GM10847 (cell line): ENCODE results near the gene DRAM1.

Experiments
- POLR2A ChIP-seq: IDR thresholded peaks from 2 replicates; pipeline ENCODE4 v1.6.1; 2011; ENCODE audit not compliant: insufficient read length; ENCODE audit errors: extremely low read depth

DRAM1 gene

DNA sequence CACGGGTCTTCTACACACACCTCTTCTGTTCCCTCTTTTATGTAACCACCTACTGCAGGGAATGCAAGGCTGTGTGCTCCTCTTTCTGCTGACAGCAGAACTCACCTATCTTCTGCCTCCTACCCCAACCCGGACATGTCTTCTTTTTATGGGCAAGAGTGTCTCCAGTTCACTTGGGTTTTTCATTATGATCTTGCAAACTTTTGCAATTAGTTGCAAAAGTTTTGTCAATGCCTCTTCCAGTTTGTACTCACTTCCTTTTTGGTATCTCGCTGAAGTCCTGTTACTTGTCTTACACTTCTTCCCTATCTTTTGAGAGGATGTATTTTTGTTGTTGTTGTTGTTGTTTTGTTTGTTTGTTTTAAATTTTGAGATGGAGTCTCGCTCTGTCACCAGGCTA, 50.6 kb downstream of the DRAM1 start:
- no peak for TF ChIP-seq POLR2A

DNA sequence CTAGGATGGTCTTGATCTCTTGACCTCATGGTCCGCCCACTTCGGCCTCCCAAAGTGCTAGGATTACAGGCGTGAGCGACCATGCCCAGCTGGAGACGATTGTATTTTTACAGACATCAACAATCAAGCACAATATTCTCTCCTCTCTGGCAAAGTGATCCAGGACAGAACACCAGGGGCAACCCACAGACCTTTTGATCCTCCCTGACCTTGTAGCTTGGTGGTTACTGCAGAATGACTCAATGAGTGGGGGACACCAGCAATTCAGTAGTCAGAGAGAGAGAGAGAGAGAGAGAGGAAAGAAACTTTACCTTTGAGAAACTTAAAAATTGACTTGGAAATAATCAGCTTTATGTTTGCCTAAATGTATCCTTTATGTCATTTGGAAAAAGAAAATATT, 51.2 kb downstream of the DRAM1 start:
- TF ChIP-seq POLR2A, result no peak

DNA sequence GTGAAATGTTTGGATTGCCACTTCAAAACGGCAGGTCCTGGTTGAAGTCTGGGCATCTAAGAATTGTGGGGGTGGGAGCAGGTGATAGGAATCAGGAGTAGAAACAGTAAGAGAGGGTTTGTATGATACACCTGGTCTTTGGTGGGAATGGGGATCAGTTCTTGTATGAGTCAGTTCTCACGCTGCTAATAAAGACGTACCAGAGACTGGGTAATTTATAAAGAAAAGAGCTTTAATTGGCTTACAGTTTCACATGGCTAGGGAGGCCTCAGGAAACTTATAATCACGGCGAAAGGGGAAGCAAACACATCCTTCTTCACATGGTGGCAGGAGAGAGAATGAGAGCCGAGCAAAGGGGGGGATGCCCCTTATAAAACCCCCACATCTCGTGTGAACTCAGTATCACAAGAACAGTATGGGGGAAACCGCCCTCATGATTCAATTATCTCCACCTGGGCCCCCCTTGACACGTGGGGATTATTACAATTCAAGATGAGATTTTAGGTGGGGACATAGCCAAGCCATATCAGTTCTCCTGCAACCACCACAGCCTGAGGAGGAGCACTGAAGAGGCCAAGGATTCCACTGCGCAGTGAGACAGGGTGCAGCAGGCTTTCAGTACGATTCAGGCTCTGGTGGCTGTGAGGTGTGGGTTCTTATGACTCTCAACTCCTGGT, 52.1 kb downstream of the DRAM1 start:
- TF ChIP-seq POLR2A, result peak; percentile 23

DNA sequence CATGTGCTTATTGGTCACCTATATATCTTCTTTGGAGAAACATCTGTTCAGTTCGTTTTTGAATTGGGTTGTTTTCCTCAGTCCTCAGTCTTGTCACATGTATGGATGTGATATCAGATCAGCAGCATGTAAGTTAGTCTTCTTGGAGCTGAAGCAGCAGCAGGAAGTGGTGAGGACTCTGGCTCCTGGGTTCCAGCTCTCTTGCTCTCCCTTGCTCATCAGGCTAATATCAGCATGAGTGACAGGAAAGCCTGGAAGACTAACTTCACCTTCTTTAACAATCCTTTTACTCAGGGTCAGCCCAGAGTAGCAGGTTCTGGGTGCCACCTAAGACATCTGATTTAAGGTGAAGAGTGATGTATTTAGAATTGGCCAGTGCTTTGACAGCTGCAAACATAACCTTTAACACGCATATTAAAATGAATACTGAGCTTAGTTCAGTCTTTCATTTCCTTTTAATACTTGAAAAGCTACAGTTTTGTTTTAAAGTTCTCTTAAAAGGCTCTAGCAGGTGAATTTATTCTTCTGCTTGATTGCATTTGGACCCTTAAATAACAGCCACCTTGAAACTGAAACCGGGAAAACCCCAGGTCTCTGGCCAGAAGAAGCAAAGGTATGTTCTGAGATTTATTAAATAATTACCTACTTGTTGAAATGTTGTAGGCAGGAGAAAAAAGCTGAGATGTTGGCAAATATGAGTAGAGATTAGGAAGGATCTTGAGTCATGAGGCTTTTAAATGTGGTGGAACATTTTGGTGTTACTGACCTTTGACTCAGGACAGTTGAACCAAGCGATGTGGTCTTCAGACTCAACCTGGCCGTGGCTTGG, 54.3 kb downstream of the DRAM1 start:
- no peak for TF ChIP-seq POLR2A

DNA sequence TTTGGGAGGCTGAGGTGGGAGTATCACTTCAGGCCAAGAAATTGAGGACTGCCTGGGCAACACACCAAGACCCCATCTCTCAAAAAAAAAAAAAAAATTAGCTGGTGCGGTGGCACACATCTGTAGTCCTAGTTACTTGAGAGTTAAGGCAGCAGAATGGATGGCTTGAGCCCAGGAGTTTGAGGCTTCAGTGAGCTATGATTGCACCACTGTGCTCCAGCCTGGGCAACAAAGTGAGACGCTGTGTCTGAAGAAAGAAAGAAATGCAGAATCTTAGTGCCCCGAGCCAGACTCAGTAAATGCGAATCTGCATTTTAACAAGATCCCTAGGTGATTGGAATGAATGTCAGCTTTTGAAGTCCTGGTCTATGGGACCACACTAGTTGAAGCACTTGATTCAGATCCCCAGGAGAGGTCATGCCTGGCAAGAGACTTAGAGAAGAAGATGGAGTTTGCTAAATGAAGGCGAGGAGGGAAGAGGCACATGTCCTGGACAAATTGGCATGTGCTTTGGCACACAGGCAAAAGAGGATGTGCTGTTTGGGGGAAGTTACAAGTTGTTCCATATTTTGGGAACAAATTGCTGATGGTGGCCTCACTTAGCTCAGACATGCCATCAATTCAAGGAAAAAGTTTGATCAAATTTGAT, 56.6 kb downstream of the DRAM1 start:
- TF ChIP-seq POLR2A, result no peak

DNA sequence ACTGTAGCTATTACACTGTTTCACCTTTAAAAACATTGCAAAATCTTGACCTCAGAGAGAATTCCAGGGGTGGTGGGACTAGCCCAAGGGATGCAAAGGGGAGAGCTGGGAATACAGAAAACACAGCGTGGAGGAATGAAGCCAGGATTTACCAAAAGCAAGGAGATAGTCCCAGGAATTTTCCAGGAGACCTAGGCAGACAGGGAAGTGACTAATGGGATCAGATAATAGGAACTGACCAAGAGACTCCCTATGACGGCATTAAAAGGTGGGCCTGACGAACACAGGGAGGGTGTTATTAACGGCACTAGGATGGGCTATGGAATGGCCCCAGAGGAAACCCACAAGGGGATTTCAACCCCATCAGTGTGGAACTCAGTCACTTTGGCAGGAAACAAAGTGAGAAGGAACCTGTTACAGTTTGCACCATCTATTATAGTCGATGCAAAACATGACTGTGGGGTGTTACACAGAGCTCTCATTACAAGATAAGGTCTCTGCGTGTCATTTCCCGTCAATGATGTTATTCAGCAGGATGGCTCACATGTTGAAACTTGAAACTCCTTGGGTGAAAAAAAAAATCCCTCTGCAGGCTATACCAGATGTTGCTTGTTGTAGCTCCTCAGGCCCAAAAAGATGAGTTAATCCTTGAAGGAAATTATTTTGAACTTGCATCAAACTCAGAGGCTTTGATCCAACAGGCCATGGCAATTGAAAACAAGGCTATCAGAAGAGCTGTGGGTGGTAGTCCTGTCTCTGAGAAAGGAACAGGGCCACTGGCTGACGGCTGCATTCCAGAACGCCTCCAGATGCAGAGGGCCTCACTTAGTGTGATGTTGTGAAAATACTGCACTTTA, 58.7 kb downstream of the DRAM1 start:
- no peak for TF ChIP-seq POLR2A

DNA sequence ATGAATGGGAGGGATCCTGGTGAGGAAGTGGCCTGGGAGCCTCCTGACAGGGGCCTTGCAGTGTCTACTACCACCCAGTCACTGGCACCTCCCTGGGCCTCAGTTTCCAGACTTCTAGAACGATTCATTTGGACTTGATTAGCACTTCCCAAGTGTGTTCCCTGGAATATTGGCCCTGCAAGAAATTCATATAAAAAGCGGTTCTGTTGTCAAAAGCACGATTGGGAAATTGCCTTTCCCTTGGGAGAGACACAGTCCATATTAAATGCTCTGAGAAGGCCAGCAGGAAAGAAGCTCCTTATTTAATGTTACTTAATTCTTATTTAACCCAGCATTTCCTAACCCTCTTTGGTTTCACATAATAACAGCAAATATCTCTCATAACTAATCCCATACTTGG, 61.9 kb downstream of the DRAM1 start:
- no peak for TF ChIP-seq POLR2A

DNA sequence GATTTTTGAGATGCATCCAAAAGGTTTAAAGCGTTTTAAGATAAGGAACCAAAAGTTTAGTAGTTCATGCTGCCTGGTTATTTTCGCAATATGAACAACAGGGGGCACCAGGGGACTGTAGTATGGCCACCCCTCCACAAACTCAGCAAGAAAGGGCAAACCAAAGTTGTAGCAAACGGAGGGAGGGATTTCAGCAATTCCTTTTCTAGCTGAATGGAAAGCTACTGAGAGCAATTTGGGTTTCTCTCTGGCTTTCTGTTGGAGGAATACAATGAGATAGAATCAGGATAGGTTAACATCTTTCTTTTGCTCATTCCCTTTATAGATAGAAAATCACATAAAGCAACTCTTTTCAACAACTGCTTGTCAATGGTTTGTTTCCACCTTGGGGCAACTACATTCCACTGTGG, 62.5 kb downstream of the DRAM1 start:
- TF ChIP-seq POLR2A, result no peak

DNA sequence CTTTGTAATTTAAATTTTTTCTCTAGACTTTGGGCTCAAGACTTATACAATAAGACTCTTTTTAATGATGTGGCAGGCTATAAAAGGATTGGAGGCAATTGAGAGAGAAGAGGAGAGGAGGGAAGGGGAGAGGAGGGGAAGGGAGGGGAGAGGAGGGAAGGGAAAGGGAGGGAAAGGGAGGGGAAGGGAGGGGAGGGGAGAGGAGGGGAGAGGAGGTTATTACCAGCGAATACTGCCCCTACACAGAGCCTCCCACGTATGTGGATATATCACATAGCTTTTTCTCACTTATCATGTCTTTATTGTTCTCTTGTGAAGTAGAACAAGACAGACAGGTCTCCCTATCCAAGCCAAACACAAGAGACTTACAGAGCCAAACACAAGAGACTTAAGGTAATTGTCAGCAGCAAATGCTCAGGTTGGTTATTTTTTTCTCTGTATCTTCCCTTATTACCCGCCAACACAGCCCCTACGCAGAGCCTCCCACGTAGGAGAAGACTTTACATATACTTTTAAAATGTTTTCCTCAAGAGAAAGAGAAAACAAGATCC, 63.1 kb downstream of the DRAM1 start:
- TF ChIP-seq POLR2A, result no peak

DNA sequence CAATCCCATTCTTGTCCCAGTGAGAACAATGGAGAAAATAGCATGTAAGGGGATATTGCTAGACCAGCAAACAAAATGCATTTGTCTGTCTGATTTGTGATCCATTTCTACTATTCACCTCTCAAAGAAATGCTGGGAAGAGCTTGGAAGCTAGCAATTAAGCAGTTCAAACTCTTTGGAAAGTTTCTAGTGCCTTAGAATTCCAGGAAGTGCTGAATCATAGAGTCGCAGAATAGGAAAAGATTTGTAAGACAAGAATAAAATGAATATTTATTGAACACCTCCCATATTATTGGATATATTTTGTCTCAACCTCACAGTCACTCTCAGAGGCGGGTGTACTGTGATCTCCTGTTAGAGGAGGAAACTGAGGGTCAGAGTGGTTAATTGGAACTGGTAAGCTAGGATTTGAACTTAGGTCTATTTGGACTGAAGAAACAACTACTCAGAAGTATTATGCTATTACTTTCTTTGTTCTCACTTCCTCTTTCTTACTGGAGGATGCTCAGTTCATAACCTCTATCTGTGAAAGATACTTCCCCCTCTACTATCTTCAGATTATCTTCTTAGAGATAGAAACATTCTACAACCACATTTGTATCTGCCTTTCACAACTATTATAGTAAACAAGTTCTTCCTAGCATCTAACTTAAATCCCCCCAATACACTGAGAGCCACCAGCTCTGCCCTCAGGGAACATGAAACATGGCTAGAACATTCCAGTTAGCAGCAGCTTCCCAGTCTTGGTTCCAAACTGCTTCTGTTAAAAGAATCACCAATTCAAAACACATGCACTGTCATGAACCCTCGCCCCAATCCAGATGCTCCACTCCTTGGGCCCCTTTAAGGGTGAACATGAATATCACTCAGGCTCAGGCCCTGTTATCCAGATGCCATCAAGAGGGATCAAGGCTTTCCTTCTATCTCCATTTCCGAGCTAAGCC, 64.2 kb downstream of the DRAM1 start:
- TF ChIP-seq POLR2A, result no peak

DNA sequence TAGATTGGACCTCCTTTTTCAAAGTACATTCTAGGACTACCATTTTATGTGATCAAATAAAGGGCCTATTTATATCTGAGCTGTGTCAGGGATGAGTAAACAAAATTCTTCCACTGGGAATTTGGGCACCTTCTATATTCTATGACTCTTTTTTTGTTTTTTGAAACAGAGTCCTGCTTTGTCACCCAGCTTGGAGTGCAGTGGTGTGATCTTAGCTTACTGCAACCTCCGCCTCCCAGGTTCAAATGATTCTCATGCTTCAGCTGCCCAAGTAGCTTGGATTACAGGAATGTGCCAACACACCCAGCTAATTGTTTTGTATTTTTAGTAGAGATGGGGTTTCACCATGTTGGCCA, 64.8 kb downstream of the DRAM1 start:
- no peak for TF ChIP-seq POLR2A

DNA sequence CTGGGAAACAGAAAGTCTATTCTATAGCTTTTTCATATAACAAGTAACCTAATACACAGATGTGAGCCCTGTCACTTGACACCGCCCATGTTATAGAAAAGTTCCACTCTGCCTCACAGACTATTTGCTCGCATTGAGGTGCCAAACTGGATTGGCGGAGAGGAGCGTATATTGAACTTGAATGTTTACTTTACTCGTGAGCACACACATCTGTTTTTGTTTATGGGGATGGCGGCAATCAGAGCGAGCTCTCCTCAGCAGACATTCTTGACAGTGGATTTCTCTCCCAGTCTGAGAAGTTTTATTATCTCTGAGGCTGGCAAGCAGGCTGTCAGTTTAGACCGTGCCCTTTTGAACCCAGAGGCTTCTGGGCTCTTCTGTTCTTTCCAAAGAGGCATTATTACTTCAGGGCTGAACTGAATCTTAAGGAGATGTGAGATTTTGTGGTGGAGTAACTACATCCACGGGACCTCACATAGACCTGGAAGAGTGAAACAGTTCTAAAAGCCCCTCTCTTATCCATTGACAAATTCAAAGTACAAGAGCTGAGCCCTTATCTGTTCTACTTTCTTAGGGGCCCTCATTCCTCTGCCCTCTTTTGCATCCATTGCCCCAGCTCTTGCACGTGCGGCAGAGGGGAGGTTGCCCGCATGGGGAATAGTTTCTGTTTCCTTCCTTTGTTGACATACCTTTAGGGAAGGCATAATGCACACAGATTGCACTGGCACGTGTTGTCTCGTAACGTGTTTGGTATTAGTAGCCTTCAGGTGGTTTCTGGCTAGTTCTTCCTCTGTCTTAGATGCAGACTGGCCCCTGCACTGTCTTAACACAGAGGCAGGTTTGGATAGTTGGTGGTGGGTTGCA, 68.2 kb downstream of the DRAM1 start:
- no peak for TF ChIP-seq POLR2A

DNA sequence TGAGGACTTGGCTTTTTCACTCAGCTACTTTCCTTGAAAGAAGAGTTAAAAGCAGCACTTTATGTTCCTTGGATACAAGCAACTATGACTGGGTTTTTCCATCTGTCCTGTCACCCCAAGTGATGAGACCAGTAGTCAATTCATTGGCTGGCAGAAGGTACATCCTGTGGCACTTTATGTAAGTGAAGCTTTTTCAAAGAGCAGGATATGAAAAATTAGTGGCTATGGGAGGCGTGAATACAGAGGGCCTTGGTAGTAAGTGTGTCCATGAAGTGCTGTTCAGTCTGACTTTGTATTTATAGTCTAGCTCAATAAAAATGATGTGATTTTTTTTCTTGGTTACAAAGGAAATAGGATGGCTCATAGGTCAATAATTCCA, 68.8 kb downstream of the DRAM1 start:
- no peak for TF ChIP-seq POLR2A
